ENCODE measurements around the gene OTULIN.

- TF ChIP-seq CTCF (optimal IDR thresholded peaks at IDR 0.05 in 1 of 3, IDR thresholded peaks at IDR 0.05 in 1 of 3, conservative IDR thresholded peaks at IDR 0.05 in 1 of 3; ENCODE audit: extremely low read depth in 1 of 3, insufficient read depth in 2 of 3, low read length in 3 of 3) (no peak), EZH2 (IDR thresholded peaks at IDR 0.05; ENCODE audit: low read length) (no peak)
Measured at GRCh38 chr5:14698495-14698894, 34.0 kb downstream of the OTULIN start.
